ENCODE measurements around the gene MRPL46.

MRPL46 gene

DNA sequence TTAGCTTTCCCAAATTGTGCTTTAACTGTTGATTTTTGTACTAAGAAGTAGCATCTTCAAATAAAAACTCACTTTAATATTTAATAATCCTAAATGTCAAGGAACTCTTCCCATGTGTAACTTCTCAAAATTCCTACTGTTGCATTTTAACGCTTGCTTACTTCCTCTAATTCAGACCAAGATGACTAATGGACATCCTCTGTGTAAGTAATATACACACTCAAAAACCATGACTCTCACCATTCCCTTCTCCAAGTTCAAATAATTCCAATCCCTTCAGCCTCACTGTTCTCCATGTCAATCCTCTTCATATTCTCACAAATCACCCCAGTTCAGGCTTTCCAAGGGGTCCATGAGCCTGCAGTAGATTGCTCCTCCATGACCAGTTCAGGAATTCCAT, 13.0 kb downstream of the MRPL46 start:
- TF ChIP-seq, protein P1, sequence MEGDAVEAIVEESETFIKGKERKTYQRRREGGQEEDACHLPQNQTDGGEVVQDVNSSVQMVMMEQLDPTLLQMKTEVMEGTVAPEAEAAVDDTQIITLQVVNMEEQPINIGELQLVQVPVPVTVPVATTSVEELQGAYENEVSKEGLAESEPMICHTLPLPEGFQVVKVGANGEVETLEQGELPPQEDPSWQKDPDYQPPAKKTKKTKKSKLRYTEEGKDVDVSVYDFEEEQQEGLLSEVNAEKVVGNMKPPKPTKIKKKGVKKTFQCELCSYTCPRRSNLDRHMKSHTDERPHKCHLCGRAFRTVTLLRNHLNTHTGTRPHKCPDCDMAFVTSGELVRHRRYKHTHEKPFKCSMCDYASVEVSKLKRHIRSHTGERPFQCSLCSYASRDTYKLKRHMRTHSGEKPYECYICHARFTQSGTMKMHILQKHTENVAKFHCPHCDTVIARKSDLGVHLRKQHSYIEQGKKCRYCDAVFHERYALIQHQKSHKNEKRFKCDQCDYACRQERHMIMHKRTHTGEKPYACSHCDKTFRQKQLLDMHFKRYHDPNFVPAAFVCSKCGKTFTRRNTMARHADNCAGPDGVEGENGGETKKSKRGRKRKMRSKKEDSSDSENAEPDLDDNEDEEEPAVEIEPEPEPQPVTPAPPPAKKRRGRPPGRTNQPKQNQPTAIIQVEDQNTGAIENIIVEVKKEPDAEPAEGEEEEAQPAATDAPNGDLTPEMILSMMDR (IDR thresholded peaks at IDR 0.05; ENCODE audit: low read depth, low read length) = no peak
- no peak overlapping the region for H3K4me3 ChIP-seq (ENCODE audit: low read depth, low read length)

GRCh38 chr15:88453651-88454050, 13.5 kb downstream of the MRPL46 start:
- TF ChIP-seq, protein P1 (IDR thresholded peaks at IDR 0.05; ENCODE audit: low read depth, low read length) = no peak
- H3K4me3 ChIP-seq (ENCODE audit: low read depth, low read length) = no peak overlapping the region

- TF ChIP-seq, protein P1 (IDR thresholded peaks at IDR 0.05; ENCODE audit: low read depth, low read length) = peak; percentile 85
- H3K4me3 ChIP-seq (ENCODE audit: low read depth, low read length) = no peak overlapping the region
These were observed 16.9 kb downstream of the MRPL46 start for GRCh38 chr15:88450125-88450798.

DNA sequence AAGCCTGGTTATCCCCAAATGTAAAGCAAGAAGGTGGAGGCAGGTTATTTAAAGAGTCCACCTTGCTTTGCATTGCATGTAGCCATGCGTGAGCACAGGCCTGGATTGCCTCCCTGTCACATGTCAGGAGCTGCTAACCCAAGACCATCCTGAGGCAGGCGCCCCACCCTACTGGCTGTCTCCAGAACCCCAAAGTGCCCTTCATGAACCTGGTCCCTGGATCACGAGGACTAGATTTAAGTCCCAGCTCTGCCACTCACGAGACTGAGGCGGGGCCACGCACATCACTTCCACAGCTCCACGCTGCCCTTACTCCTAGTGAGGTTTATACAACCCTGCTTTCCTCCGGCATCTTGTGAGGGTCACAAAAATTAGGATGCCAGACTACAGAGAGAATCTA, 17.6 kb downstream of the MRPL46 start:
- TF ChIP-seq, protein P1 (IDR thresholded peaks at IDR 0.05; ENCODE audit: low read depth, low read length) = no peak
- no peak overlapping the region for H3K4me3 ChIP-seq (ENCODE audit: low read depth, low read length)

DNA sequence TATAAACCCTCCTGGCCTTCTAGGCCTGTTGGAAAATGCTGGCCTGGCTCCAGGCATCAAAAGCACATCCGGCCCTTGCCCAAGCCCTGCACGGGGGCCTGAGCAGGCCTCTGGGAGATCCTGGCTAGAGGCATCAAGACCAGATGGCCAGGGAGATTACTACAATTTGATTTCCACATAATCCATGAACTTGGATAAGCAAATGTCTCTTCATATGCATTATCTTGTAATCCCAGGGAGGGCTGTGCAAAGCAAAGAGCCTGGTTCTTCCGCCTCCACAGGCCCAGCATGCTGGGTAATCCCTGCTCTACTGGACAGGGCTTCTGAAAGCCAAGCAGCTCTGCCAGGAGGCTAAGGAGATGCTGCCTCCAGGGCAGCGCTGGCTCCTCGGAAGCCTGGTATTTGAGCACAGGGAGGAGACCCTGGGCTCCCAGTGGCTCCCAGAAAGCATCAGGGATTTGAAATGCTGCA, 18.2 kb downstream of the MRPL46 start:
- TF ChIP-seq, protein P1 (IDR thresholded peaks at IDR 0.05; ENCODE audit: low read depth, low read length) = no peak
- H3K4me3 ChIP-seq (ENCODE audit: low read depth, low read length) = no peak overlapping the region

DNA sequence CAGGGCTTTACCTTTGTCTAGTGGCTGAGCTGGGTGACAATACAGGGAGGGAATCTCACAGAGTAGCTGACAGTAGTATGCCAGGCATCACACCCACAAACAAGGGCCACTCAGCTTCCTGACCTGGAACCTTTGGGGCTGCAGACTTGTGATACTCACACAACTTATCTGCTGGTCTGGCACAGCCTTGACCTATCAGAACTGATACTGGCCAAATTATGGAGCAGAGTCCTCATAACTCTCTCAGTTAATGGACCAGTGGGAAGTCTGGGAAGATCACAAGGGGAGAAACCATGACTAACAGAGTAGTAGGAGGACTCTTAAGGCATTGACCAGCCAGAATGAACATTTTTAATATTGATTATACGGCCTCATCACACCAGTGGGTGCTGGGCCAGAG, 19.4 kb downstream of the MRPL46 start:
- TF ChIP-seq, protein P1 (IDR thresholded peaks at IDR 0.05; ENCODE audit: low read depth, low read length) = no peak

DNA sequence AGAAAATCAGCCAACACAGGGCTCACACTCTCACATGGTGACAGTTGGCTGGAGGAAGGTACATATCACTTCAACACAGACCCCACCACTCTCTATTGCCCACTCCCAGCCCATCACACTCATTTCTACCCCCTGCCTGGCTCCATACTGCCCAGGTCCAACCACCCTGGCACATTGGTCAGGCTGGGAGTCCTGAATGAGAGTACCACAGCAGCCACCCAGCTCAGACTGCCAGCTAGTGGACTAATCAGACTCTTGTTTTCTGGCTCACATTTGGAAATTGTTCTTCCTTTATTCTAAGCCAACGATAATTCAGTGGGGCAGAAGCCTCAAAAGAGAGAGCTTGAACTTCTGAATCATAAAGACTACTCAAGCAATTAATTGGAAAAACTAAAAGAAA, 20.0 kb downstream of the MRPL46 start:
- TF ChIP-seq, protein P1 (IDR thresholded peaks at IDR 0.05; ENCODE audit: low read depth, low read length) = no peak
- no peak overlapping the region for H3K4me3 ChIP-seq (ENCODE audit: low read depth, low read length)

More for the DNA sequence above, 19.4 kb downstream of the MRPL46 start:
- no peak overlapping the region for H3K4me3 ChIP-seq (ENCODE audit: low read depth, low read length)
